Spinal cord (tissue), 10 donors: ENCODE measurements around the gene SLC12A5. TPM values are rescaled to one million over a fixed set of nuclear protein-coding genes. Genes with fewer than 3 reads are reported as not detected.

Experiments used
- DNase-seq, 6 donors: peaks; one replicate each; pipeline versions ENCODE4 v3.0.0 to v3.0.0-alpha.2; 2013 to 2015; ENCODE audit warnings: low spot score in 6 of 6, low read depth in 4 of 6
- H3K27ac ChIP-seq: one replicate; pipeline ENCODE4 v1.5.1; 2013; ENCODE audit warnings: low read depth, low read length, control low read depth
- H3K27me3 ChIP-seq: one replicate; pipeline ENCODE4 v1.6.1; 2013; ENCODE audit warnings: low read length; ENCODE audit not compliant: control insufficient read depth, insufficient read depth
- H3K36me3 ChIP-seq: one replicate; pipeline ENCODE4 v1.6.1; 2013; ENCODE audit warnings: low read length; ENCODE audit not compliant: control insufficient read depth, insufficient read depth
- H3K4me1 ChIP-seq: one replicate; pipeline ENCODE4 v1.6.1; 2013; ENCODE audit warnings: low read length; ENCODE audit not compliant: control insufficient read depth, insufficient read depth
- H3K4me3 ChIP-seq: one replicate; pipeline ENCODE4 v1.5.1; 2013; ENCODE audit warnings: low read depth, low read length, control low read depth
- H3K9me3 ChIP-seq: one replicate; pipeline ENCODE4 v1.6.1; 2013; ENCODE audit warnings: low read length; ENCODE audit not compliant: control insufficient read depth, insufficient read depth
- WGBS: methylation state at CpG from one replicate; pipeline ENCODE4 v1.1.5; 2013; ENCODE audit warnings: missing lambda C conversion rate; ENCODE audit not compliant: insufficient coverage; 5-methylcytosine and 5-hydroxymethylcytosine counted together
- polyA plus RNA-seq, 2 donors: library from polyadenylated mRNA; unstranded; fragments of 120-200 nt; gene quantifications; one replicate each; pipeline ENCODE4 v1.2.1, GENCODE V29; 2013; ENCODE audit not compliant: insufficient read length in 2 of 2
- total RNA-seq, 2 donors: library from RNA; depleted of rRNA in 1 of 2; stranded (reverse); fragments of 120-200 nt in 1 of 2; fragments of >200 nt in 1 of 2; gene quantifications; one replicate each; pipeline versions ENCODE4 v1.2.3 to v1.2.4, GENCODE V29; 2013 to 2014
- donor health status: healthy.

Gene SLC12A5
- total and polyA plus RNA-seq, 4 donors: 26.2 to 191 (median 130) TPM

DNA sequence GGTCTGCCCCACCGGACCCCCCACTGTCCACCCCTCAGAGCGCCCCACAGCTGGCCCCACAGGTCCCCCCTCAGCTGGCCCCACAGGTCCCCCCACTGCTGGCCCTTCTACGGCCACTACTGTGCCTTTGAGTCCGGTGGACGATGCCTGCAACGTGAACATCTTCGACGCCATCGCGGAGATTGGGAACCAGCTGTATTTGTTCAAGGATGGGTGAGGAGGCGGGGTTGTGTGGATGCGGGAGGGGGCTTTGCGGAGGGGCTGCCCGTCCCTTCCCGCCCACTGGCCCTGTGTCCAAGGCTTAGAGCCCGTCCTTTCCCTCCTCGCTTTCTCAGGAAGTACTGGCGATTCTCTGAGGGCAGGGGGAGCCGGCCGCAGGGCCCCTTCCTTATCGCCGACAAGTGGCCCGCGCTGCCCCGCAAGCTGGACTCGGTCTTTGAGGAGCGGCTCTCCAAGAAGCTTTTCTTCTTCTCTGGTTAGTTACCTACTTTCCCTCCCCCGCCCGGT, 15.6 kb upstream of the SLC12A5 start:
- 4% methylated on average over 26 of the region's 29 CpGs for WGBS
- DNase-seq: no peak
- H3K27me3 ChIP-seq: peaks cover 68% of the 10 kb centered on the region
- H3K36me3 ChIP-seq: no peaks in the 10 kb centered on the region
- H3K4me1 ChIP-seq: peaks cover 16% of the 10 kb centered on the region
- no peak overlapping the region for H3K27ac ChIP-seq
- H3K4me3 ChIP-seq: no peak overlapping the region
- no peaks in the 10 kb centered on the region for H3K9me3 ChIP-seq

DNA sequence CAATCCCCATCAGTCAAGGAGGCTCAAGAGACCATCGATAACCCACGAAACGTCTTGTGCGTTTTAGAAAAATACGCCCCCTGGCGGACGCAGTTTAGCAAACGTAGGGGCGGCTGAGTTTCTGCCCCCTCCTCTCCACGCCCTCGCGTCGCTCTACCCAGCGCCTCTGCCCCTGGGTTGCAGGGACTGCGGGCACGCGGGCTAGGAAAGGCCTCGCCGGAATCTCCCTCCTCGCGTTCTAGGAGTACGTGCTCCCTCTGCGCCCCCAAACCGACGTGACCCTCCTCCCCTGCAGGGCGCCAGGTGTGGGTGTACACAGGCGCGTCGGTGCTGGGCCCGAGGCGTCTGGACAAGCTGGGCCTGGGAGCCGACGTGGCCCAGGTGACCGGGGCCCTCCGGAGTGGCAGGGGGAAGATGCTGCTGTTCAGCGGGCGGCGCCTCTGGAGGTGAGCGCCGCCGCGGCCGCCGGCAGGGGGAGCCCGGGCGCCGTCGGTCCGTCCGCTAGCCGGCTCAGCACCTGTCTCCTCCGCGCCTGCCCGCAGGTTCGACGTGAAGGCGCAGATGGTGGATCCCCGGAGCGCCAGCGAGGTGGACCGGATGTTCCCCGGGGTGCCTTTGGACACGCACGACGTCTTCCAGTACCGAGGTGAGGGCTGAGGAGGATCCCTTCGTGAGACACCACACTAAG, 15.0 kb upstream of the SLC12A5 start:
- Histone ChIP-seq H3K4me1 (peaks cover 16% of the 10 kb centered on the region), H3K27ac (no peak overlapping the region), H3K36me3 (no peaks in the 10 kb centered on the region), H3K4me3 (no peak overlapping the region), H3K9me3 (no peaks in the 10 kb centered on the region), H3K27me3 (peaks cover 62% of the 10 kb centered on the region)
- WGBS: 2% methylated on average over 60 of the region's 67 CpGs
- DNase-seq: peak in 2 of 6 donors; percentile 54 to 62

DNA sequence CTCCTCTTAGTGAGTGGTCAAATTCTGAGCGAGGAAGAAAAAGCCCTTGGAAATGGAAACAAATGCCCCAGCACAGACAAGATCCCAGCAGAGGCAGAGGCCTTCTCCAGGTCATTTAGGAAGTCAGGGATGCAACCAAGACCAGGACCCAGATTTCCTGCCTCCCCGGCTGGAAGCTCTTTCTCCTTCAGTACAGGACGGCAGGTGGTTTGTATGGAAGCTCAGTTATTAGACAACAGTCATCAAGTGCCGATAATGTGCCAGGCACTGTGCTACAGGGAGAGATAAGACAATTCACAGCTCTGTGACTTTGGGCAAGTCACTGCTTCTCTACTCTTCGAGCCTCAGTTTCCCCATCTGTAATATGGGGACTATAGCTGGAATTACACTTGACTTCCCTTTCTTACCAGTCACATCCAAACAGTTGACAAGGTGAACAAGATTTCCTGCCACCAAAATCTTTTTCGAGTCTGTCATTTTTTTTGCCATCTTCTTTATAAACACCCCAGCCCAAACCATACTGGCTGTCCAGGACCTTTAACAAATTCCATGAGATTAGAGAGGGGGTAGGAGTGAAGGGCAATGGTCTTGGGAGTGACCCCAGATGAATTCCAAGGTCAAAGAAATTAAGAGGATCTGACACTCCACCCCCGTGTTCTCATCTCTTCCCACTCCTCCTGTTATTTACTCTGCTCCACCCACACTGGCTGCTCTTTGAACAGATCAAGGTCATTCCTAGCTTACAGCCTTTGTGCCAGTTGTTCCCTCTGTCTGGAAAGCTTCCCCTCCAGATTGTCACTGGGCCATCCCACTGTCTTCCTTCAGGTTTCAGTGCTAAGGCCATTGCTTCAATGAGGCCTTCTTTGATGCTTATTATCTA, 14.3 kb upstream of the SLC12A5 start:
- Histone ChIP-seq H3K27me3 (peaks cover 54% of the 10 kb centered on the region), H3K27ac (no peak overlapping the region), H3K4me1 (peaks cover 16% of the 10 kb centered on the region), H3K36me3 (no peaks in the 10 kb centered on the region), H3K4me3 (no peak overlapping the region), H3K9me3 (no peaks in the 10 kb centered on the region)
- no peak for DNase-seq
- WGBS: 70% methylated on average over 2 of the region's 7 CpGs

DNA sequence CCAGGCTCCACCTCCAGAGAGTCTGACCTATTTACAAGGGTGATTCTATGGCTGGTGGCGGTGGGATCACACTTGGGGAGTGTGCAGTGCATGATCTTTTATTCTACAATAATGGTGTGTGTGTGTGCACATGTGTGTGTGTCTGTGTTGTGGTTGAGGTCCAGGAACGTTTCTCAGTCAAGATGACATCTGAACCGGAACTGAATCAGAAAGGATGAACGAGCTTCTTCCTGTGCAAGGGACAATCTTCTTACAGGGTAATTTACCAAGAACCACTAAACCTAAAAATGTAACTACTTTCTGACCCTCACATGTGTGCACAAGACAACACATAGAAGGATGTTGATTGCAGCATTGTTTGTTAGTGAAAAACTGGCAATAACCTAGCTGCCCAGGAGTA, 11.7 kb upstream of the SLC12A5 start:
- Histone ChIP-seq H3K27ac (no peak overlapping the region), H3K4me3 (no peak overlapping the region), H3K36me3 (no peaks in the 10 kb centered on the region), H3K9me3 (no peaks in the 10 kb centered on the region), H3K4me1 (peaks cover 23% of the 10 kb centered on the region), H3K27me3 (peaks cover 37% of the 10 kb centered on the region)
- 80% methylated on average over 1 of the region's 4 CpGs for WGBS
- no peak for DNase-seq

DNA sequence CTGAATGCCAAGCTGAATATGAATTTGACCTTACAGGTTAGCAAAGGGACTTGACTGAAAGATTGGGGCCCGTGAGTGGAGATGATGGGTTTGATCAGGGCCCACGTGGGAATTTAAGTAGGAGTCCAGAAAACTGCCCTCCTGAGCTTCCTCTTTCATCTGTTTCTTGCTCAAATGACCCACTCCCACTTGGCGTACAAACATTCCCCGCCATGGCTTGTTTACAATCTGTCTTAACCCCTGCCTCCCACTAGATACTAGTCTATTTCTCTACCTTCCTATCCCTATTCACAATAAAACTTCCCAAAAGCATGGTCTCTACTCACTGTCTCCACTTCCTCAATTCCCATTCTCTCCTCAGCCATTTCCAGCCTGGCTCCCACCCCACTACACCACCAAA, 10.9 kb upstream of the SLC12A5 start:
- Histone ChIP-seq H3K9me3 (no peaks in the 10 kb centered on the region), H3K27me3 (peaks cover 32% of the 10 kb centered on the region), H3K36me3 (no peaks in the 10 kb centered on the region), H3K27ac (no peak overlapping the region), H3K4me1 (peaks cover 32% of the 10 kb centered on the region), H3K4me3 (no peak overlapping the region)
- no peak for DNase-seq
- WGBS: 39% methylated on average over 2 of the region's 4 CpGs

DNA sequence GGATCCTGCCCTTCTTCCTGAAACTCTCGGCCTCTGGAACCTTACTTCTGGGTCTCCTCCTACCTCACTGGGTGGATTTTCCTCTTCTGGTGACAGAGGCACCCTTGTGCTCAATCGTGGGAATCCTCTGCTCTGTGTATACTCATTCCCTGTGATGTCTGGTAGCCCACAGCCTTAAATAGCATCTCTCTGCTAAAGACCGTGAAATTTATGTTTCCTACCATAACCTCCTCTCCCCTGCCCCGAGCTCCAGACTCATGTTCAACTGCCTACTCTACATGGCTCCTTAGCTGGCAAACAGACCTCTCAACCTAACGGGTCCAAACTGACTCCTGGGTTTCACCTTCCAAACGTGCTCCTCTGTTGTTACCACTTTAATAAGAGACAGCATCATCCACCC, 10.4 kb upstream of the SLC12A5 start:
- Histone ChIP-seq H3K36me3 (no peaks in the 10 kb centered on the region), H3K27me3 (peaks cover 27% of the 10 kb centered on the region), H3K27ac (no peak overlapping the region), H3K4me3 (no peak overlapping the region), H3K9me3 (no peaks in the 10 kb centered on the region), H3K4me1 (peaks cover 28% of the 10 kb centered on the region)
- 70% methylated on average over 5 of the region's 6 CpGs for WGBS
- DNase-seq: no peak

DNA sequence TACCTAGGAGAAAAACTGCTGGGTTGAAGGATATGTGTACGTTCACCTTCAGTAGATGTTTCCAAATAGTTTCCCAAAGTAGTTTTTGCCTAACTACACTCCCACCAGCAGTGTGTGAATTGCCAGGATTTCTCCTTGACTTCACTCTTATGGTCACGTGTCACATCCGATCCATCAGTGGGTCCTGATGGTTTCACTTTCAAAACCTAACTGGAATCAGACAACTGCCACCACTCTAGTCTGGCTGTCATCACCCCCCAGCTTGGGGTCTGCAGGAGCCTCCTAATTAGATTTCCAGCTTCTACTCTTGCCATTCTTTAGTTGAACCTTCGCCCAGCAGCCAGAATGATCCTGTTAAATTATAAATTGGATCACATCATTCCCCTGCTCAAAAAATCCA, 8.5 kb upstream of the SLC12A5 start:
- peaks cover 11% of the 10 kb centered on the region for H3K27me3 ChIP-seq
- WGBS: 74% methylated on average over 3 of the region's 4 CpGs
- no peaks in the 10 kb centered on the region for H3K9me3 ChIP-seq
- H3K27ac ChIP-seq: no peak overlapping the region
- no peak overlapping the region for H3K4me3 ChIP-seq
- H3K4me1 ChIP-seq: peaks cover 28% of the 10 kb centered on the region
- H3K36me3 ChIP-seq: no peaks in the 10 kb centered on the region
- no peak for DNase-seq

DNA sequence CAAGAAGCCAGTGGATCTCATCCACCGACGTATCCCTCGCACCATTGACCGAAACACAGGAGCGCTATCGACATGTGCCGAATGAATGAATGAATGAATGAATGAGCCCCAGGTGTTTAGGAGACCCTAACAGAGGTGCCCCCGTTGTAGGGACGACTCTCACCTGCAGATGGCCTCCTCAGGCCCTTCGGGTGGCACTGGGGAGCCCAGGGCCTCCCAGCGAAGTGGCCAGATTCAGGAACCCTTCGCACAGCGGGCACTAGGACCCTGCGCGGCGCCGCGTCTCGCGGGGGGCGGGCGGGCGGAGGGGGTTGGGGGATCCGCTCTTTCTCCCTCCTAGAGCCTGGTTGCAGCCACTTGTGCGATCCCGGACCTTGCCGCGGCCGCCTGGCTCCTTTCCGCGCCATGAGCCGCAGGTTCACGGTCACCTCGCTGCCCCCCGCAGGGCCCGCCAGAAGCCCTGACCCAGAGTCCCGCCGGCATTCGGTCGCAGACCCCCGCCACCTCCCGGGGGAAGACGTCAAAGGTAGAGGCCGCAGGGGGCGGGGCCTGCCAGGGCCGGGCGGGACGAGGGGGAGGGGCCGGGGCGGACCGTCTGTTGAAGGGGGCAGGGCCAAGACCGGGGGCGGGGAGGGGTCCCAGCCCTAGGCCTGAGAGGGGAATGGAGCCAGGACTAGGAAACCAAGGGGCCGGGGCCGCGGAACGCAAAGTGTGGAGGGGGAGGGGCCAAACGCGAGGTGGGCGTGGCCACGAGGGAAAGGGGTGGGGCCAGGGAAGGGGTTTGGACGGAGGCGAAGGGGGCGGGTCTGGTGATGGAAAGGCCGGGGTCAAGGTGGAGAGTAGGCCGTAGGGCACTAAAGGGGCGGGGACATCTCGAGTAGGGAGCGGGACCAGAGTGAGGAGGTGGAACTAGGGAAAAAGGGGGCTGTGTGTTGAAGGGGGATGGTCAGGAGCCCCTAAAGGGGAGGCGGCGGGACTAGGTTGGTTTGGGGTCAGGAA, 7.4 kb upstream of the SLC12A5 start:
- Histone ChIP-seq H3K27ac (no peak overlapping the region), H3K4me1 (peaks cover 36% of the 10 kb centered on the region), H3K9me3 (no peaks in the 10 kb centered on the region), H3K36me3 (no peaks in the 10 kb centered on the region), H3K27me3 (peaks cover 11% of the 10 kb centered on the region), H3K4me3 (peak overlapping the region; percentile 39)
- DNase-seq: peak in 2 of 6 donors; percentile 87 to 96
- 3% methylated on average over 66 of the region's 71 CpGs for WGBS
